H9 (cell line): ENCODE results near the gene KRTAP4-6. TPM values are rescaled to one million over a fixed set of nuclear protein-coding genes. Genes with fewer than 3 reads are reported as not detected.
A peak's percentile ranks its signal among the peaks of the same experiment; 100 is the strongest.
"Not testable (repeated sequence)": the region's sequence is repeated elsewhere in the genome, so short reads cannot be mapped to it uniquely, and the experiment has no call there.

Experiments used
- DNase-seq: peaks from one replicate; pipeline ENCODE4 v3.0.0-alpha.2; 2017
- H2AFZ ChIP-seq: one replicate; pipeline ENCODE4 v1.6.1; 2013; ENCODE audit warnings: mild to moderate bottlenecking, low read length, control low read depth, moderate library complexity
- H2AK5ac ChIP-seq: 2 replicates; pipeline ENCODE4 v1.6.1; 2013; ENCODE audit warnings: low read length, control low read depth, mixed read lengths; ENCODE audit not compliant: insufficient read length
- H2BK120ac ChIP-seq: one replicate; pipeline ENCODE4 v1.6.1; 2013; ENCODE audit warnings: low read depth, mild to moderate bottlenecking, low read length, control low read depth, inconsistent platforms; ENCODE audit not compliant: poor library complexity, severe bottlenecking
- H2BK12ac ChIP-seq: 2 replicates; pipeline ENCODE4 v1.6.1; 2013; ENCODE audit warnings: low read length, control low read depth, mixed read lengths, low read depth; ENCODE audit not compliant: insufficient read length
- H2BK15ac ChIP-seq: 2 replicates; pipeline ENCODE4 v1.6.1; 2013; ENCODE audit warnings: low read depth, low read length, control low read depth
- H2BK20ac ChIP-seq: one replicate; pipeline ENCODE4 v1.6.1; 2013; ENCODE audit warnings: low read depth, mild to moderate bottlenecking, low read length, control low read depth, inconsistent platforms; ENCODE audit not compliant: poor library complexity, severe bottlenecking
- H2BK5ac ChIP-seq: 2 replicates; pipeline ENCODE4 v1.6.1; 2013; ENCODE audit warnings: low read length, control low read depth, mixed read lengths; ENCODE audit not compliant: insufficient read length
- H3K14ac ChIP-seq: 2 replicates; pipeline ENCODE4 v1.6.1; 2013; ENCODE audit warnings: low read length, control low read depth; ENCODE audit not compliant: insufficient read depth
- H3K18ac ChIP-seq: 2 replicates; pipeline ENCODE4 v1.6.1; 2013; ENCODE audit warnings: low read depth, mild to moderate bottlenecking, mixed read lengths, low read length, control low read depth; ENCODE audit not compliant: insufficient read length
- H3K23ac ChIP-seq: 2 replicates; pipeline ENCODE4 v1.6.1; 2013; ENCODE audit warnings: low read length, control low read depth, mixed read lengths, low read depth; ENCODE audit not compliant: insufficient read length
- H3K23me2 ChIP-seq: 2 replicates; pipeline ENCODE4 v1.6.1; 2013; ENCODE audit warnings: low read depth, mild to moderate bottlenecking, mixed read lengths, low read length, control low read depth; ENCODE audit not compliant: insufficient read length, poor library complexity, severe bottlenecking
- H3K27ac ChIP-seq: 2 replicates; pipeline ENCODE4 v1.5.1; 2013; ENCODE audit warnings: low read length, control low read depth, mixed read lengths, low read depth; ENCODE audit not compliant: insufficient read length
- H3K27me3 ChIP-seq: 2 replicates; pipeline ENCODE4 v1.6.1; 2013; ENCODE audit warnings: low read length, control low read depth, inconsistent platforms; ENCODE audit not compliant: insufficient read depth
- H3K4ac ChIP-seq: 2 replicates; pipeline ENCODE4 v1.6.1; 2013; ENCODE audit warnings: low read depth, mild to moderate bottlenecking, control low read depth, inconsistent platforms, low read length, moderate library complexity
- H3K4me1 ChIP-seq: 2 replicates; pipeline ENCODE4 v1.6.1; 2013; ENCODE audit warnings: low read length, control low read depth, inconsistent platforms; ENCODE audit not compliant: insufficient read depth
- H3K4me2 ChIP-seq: 2 replicates; pipeline ENCODE4 v1.6.1; 2013; ENCODE audit warnings: low read length, control low read depth, mixed read lengths; ENCODE audit not compliant: insufficient read length, insufficient read depth
- H3K56ac ChIP-seq: 2 replicates; pipeline ENCODE4 v1.6.1; 2013; ENCODE audit warnings: low read depth, mild to moderate bottlenecking, mixed read lengths, low read length, control low read depth; ENCODE audit not compliant: insufficient read length
- H3K79me1 ChIP-seq: 2 replicates; pipeline ENCODE4 v1.6.1; 2013; ENCODE audit warnings: low read depth, mild to moderate bottlenecking, moderate library complexity, low read length, control low read depth, inconsistent platforms; ENCODE audit not compliant: insufficient read depth, poor library complexity, severe bottlenecking
- H3K79me2 ChIP-seq: 2 replicates; pipeline ENCODE4 v1.6.1; 2013; ENCODE audit warnings: low read length, control low read depth, inconsistent platforms; ENCODE audit not compliant: insufficient read depth
- H3K9ac ChIP-seq: 2 replicates; pipeline ENCODE4 v1.6.1; 2013; ENCODE audit warnings: low read length, control low read depth, mixed read lengths; ENCODE audit not compliant: insufficient read length; ENCODE audit errors: extremely low read depth
- H3K9me3 ChIP-seq: one replicate; pipeline ENCODE4 v1.6.1; 2013; ENCODE audit warnings: low read depth, low read length, inconsistent platforms; ENCODE audit not compliant: control insufficient read depth
- H3T11ph ChIP-seq: one replicate; pipeline ENCODE4 v1.6.1; 2013; ENCODE audit warnings: mild to moderate bottlenecking, low read length, control low read depth, inconsistent platforms
- H4K20me1 ChIP-seq: one replicate; pipeline ENCODE4 v1.6.1; 2013; ENCODE audit not compliant: control insufficient read depth, insufficient read length, insufficient read depth
- H4K5ac ChIP-seq: 2 replicates; pipeline ENCODE4 v1.6.1; 2013; ENCODE audit warnings: low read depth, mild to moderate bottlenecking, mixed read lengths, low read length, control low read depth; ENCODE audit not compliant: insufficient read length
- H4K8ac ChIP-seq: replicated peaks from 2 replicates; pipeline ENCODE4 v1.6.1; 2013; ENCODE audit warnings: low read length, control low read depth, mixed read lengths, low read depth; ENCODE audit not compliant: insufficient read length
- H4K91ac ChIP-seq: 2 replicates; pipeline ENCODE4 v1.6.1; 2013; ENCODE audit warnings: low read depth, mild to moderate bottlenecking, moderate library complexity, mixed read lengths, low read length, control low read depth; ENCODE audit not compliant: insufficient read length
- H3K27ac Mint-ChIP-seq, 3 experiments: 2 replicates in 2 of 3; 3 replicates in 1 of 3; pipeline ENCODE4 v1.8.0; 2020 to 2021; ENCODE audit warnings: mixed read lengths in 3 of 3, mild to moderate bottlenecking in 1 of 3, moderate library complexity in 1 of 3
- H3K27me3 Mint-ChIP-seq: 2 replicates; pipeline ENCODE4 v1.8.0; 2021; ENCODE audit warnings: low read depth, mild to moderate bottlenecking, moderate library complexity, mixed read lengths
- H3K36me3 Mint-ChIP-seq, 3 experiments: 2 replicates in 2 of 3; 3 replicates in 1 of 3; pipeline ENCODE4 v1.8.0; 2020 to 2021; ENCODE audit warnings: low read depth in 3 of 3, mixed read lengths in 3 of 3; ENCODE audit not compliant: insufficient read depth in 1 of 3
- H3K4me1 Mint-ChIP-seq, 2 experiments: 2 replicates each; pipeline ENCODE4 v1.8.0; 2020; ENCODE audit warnings: mixed read lengths in 2 of 2
- H3K4me3 Mint-ChIP-seq, 2 experiments: 2 replicates in 1 of 2; 3 replicates in 1 of 2; pipeline ENCODE4 v1.8.0; 2020 to 2021; ENCODE audit warnings: mild to moderate bottlenecking in 2 of 2, mixed read lengths in 2 of 2, moderate library complexity in 1 of 2
- H3K9me3 Mint-ChIP-seq, 2 experiments: 2 replicates in 1 of 2; 3 replicates in 1 of 2; pipeline ENCODE4 v1.8.0; 2020; ENCODE audit warnings: mild to moderate bottlenecking in 2 of 2, mixed read lengths in 2 of 2, moderate library complexity in 1 of 2
- WGBS: extraction: QIAGEN DNeasy Blood & Tissue Kit; methylation state at CpG from one replicate; pipeline ENCODE4 v1.1.7; 2013; ENCODE audit warnings: missing lambda C conversion rate, low lambda C conversion rate, mixed read lengths; ENCODE audit not compliant: insufficient read length; ENCODE audit errors: extremely low coverage; 5-methylcytosine and 5-hydroxymethylcytosine counted together
- total RNA-seq: library from RNA; stranded (reverse); gene quantifications from 2 replicates; pipeline ENCODE4 v1.2.1, GENCODE V29; 2021
- TF ChIP-seq, protein P1 (sequence below): fragments of 200-600 bp; sonication (generic); conservative IDR thresholded peaks from 3 replicates; pipeline ENCODE4 v1.8.0; 2021; ENCODE audit warnings: antibody characterized with exemption, mild to moderate bottlenecking

The KRTAP4-6 gene
- total RNA-seq, 1 experiment from 2014 or later = not detected

DNA sequence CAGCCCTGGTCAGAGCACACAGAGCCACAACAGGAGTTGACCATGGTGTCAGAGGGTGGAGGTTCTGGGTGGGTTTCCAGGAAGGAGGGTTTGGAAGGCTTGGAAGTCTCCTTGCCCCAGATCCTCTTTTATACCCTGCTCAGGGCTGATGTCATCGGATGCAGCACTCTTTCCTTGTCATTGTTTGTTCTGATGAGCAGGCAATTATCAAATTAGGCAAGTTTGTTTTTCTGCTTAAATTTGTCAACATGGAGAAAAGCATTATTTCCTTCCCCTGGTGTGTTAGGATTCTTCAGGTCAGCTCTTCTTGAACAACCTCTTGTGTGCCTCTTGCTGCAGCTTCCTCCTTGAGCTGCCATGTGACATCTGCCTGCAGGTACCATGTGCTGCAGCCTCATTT, 20.3 kb upstream of the KRTAP4-6 start, which contains the start of gene KRTAP4-4:
Gene KRTAP4-4 (minus strand): TSS at position 101 of the 400 bp plus-strand sequence. CDS start 57 bp downstream, at position 44.
- Histone ChIP-seq H3K4me2 (no peak within 1 kb of the TSS), H2BK12ac (no peak within 1 kb of the TSS), H3K79me2 (no peaks in the 10 kb centered on the region), H3K27ac (no peak within 1 kb of the TSS), H2BK120ac (no peak within 1 kb of the TSS), H3K4me1 (no peaks in the 10 kb centered on the region), H3K18ac (peak within 1 kb of the TSS; percentile 24), H3K56ac (no peak within 1 kb of the TSS), H4K20me1 (no peaks in the 10 kb centered on the region), H2BK5ac (no peak within 1 kb of the TSS), H3K14ac (no peak within 1 kb of the TSS), H3T11ph (no peak within 1 kb of the TSS), H3K23me2 (no peaks in the 10 kb centered on the region), H3K27me3 (no peaks in the 10 kb centered on the region), H4K8ac (no peak within 1 kb of the TSS), H2BK15ac (no peak within 1 kb of the TSS), H4K91ac (no peak within 1 kb of the TSS), H3K9ac (no peak within 1 kb of the TSS), H4K5ac (no peak within 1 kb of the TSS), H2AK5ac (no peak within 1 kb of the TSS), H3K23ac (no peak within 1 kb of the TSS), H3K79me1 (no peaks in the 10 kb centered on the region), H2BK20ac (no peak within 1 kb of the TSS), H2AFZ (no peak within 1 kb of the TSS), H3K4ac (no peak within 1 kb of the TSS), H3K9me3 (no peaks in the 10 kb centered on the region)
- no CpG with 5 or more reads among the region's 1 CpG for WGBS
- DNase-seq = no peak
- H3K27me3 Mint-ChIP-seq = no peaks in the 10 kb centered on the region
- H3K4me1 Mint-ChIP-seq = peaks cover 0 to 3% of the 10 kb centered on the region in 2 experiments; a peak in 1 of 4 replicates
- no peaks in the 10 kb centered on the region for H3K36me3 Mint-ChIP-seq
- TF ChIP-seq, protein P1, sequence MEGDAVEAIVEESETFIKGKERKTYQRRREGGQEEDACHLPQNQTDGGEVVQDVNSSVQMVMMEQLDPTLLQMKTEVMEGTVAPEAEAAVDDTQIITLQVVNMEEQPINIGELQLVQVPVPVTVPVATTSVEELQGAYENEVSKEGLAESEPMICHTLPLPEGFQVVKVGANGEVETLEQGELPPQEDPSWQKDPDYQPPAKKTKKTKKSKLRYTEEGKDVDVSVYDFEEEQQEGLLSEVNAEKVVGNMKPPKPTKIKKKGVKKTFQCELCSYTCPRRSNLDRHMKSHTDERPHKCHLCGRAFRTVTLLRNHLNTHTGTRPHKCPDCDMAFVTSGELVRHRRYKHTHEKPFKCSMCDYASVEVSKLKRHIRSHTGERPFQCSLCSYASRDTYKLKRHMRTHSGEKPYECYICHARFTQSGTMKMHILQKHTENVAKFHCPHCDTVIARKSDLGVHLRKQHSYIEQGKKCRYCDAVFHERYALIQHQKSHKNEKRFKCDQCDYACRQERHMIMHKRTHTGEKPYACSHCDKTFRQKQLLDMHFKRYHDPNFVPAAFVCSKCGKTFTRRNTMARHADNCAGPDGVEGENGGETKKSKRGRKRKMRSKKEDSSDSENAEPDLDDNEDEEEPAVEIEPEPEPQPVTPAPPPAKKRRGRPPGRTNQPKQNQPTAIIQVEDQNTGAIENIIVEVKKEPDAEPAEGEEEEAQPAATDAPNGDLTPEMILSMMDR = no peak
- H3K9me3 Mint-ChIP-seq = no peaks in the 10 kb centered on the region
- H3K27ac Mint-ChIP-seq = no peak within 1 kb of the TSS; a peak in 1 of 7 replicates
- no peak within 1 kb of the TSS for H3K4me3 Mint-ChIP-seq

DNA sequence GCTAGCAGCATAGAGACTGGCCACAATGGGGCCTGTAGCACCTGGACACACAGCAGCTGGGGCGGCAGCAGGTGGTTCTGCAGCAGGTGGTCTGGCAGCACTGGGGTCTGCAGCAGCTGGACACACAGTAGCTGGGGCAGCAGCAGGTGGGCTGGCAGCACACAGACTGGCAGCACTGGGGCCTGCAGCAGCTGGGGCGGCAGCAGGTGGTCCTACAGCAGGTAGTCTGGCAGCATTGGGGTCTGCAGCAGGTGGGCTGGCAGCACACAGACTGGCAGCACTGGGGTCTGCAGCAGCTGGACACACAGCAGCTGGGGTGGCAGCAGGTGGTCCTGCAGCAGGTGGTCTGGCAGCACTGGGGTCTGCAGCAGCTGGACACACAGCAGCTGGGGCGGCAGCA, 19.8 kb upstream of the KRTAP4-6 start:
- not testable (repeated sequence) for H3K23ac ChIP-seq, H3K4me3 Mint-ChIP-seq, H3K9me3 ChIP-seq, H3K23me2 ChIP-seq, H3K9me3 Mint-ChIP-seq, H2BK20ac ChIP-seq, H2AK5ac ChIP-seq, H4K5ac ChIP-seq, H4K20me1 ChIP-seq, H3K18ac ChIP-seq, H3K4me2 ChIP-seq, DNase-seq, H3K14ac ChIP-seq, H3K27me3 Mint-ChIP-seq, H2AFZ ChIP-seq, H2BK15ac ChIP-seq, H3K79me2 ChIP-seq, H3K27ac Mint-ChIP-seq, H3K4me1 Mint-ChIP-seq, H3K27me3 ChIP-seq, H4K91ac ChIP-seq, H2BK12ac ChIP-seq, H3K56ac ChIP-seq, H2BK120ac ChIP-seq, H4K8ac ChIP-seq, H3T11ph ChIP-seq, H3K4me1 ChIP-seq, H3K4ac ChIP-seq, H3K36me3 Mint-ChIP-seq, H2BK5ac ChIP-seq, H3K9ac ChIP-seq, H3K79me1 ChIP-seq, H3K27ac ChIP-seq
- WGBS = no CpG with 5 or more reads among the region's 3 CpGs
